ENCODE results near the gene GSS. TPM values are rescaled to one million over a fixed set of nuclear protein-coding genes. Genes with fewer than 3 reads are reported as not detected.

Gene GSS
- total and polyA plus RNA-seq, 2 donors (not counting 3 experiments of a cell fraction or from before 2014, with no cell fraction given), result 47.9 to 65.1 TPM

- intact Hi-C loops (cut with micrococcal nuclease), result no loop called here
- Histone ChIP-seq H3K4me2 (ENCODE audit: insufficient read depth, low read length) (no peak overlapping the region), H3K27me3 (ENCODE audit: control insufficient read depth in 2 of 2, insufficient read depth in 2 of 2, low read length in 2 of 2) (no peaks in the 10 kb centered on the region), H3K4me1 (ENCODE audit: control insufficient read depth, extremely low read depth, insufficient read depth, low read length) (no peaks in the 10 kb centered on the region), H3K9ac (replicated peaks; ENCODE audit: extremely low read depth, insufficient read depth, low read length) (no peak overlapping the region), H3K9me1 (replicated peaks; ENCODE audit: control insufficient read depth, extremely low read depth, insufficient read depth, low read length) (no peaks in the 10 kb centered on the region), H3K79me2 (ENCODE audit: control insufficient read depth, insufficient read depth, low read length) (no peaks in the 10 kb centered on the region), H4K20me1 (replicated peaks; ENCODE audit: control insufficient read depth, extremely low read depth, insufficient read depth, low read length) (no peaks in the 10 kb centered on the region), H3K9me3 (replicated peaks; ENCODE audit: control insufficient read depth, insufficient read depth, low read length) (no peaks in the 10 kb centered on the region), H2AFZ (ENCODE audit: low read depth, low read length) (no peak overlapping the region), H3K36me3 (ENCODE audit: control insufficient read depth in 2 of 2, extremely low read depth in 1 of 2, insufficient read depth in 2 of 2, low read length in 2 of 2) (peaks cover 2 to 8% of the 10 kb centered on the region in 2 experiments), H3K27ac (ENCODE audit: insufficient read depth, low read depth, low read length) (no peak overlapping the region), H3K4me3 (replicated peaks in 1 of 3; ENCODE audit: insufficient read depth in 1 of 3, low read depth in 1 of 3, low read length in 3 of 3) (no peak overlapping the region)
- no peak for FAIRE-seq
- POLR2A ChIA-PET, result no interaction called here
- no peak for TF ChIP-seq POLR2A (IDR thresholded peaks at IDR 0.05; ENCODE audit: low read depth, low read length)
- no peak for TF ChIP-seq EZH2 (IDR thresholded peaks at IDR 0.05; ENCODE audit: borderline replicate concordance, low read depth, low read length, severe bottlenecking)
- TF ChIP-seq POLR2AphosphoS5 (IDR thresholded peaks at IDR 0.05; ENCODE audit: insufficient read depth, low read depth, low read length), result no peak
- TF ChIP-seq FOS (IDR thresholded peaks at IDR 0.05; ENCODE audit: borderline replicate concordance, insufficient read depth, low read length), result no peak
- TF ChIP-seq, protein P1, sequence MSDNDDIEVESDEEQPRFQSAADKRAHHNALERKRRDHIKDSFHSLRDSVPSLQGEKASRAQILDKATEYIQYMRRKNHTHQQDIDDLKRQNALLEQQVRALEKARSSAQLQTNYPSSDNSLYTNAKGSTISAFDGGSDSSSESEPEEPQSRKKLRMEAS (IDR thresholded peaks at IDR 0.05; ENCODE audit: insufficient read depth, insufficient read length), result no peak
- TF ChIP-seq GATA2 (IDR thresholded peaks at IDR 0.05; ENCODE audit: insufficient read depth, insufficient read length, low read depth, low read length), result no peak
- no peak for TF ChIP-seq MYC (IDR thresholded peaks at IDR 0.05; ENCODE audit: low read depth, low read length)
- no peak for TF ChIP-seq JUN (IDR thresholded peaks at IDR 0.05; ENCODE audit: borderline replicate concordance, insufficient read depth, insufficient read length, low read depth)
- no peak for TF ChIP-seq CTCF (IDR thresholded peaks at IDR 0.05; ENCODE audit: extremely low read depth in 1 of 2, insufficient read depth in 1 of 2, low read depth in 1 of 2, low read length in 2 of 2)
- BruUV-seq (replicated peaks), result no TSS peak
- dilution Hi-C loops (cut with MboI; ENCODE audit: extremely low pct_ligation_motif_present, low sequenced_read_pairs), result no loop called here
- CTCF ChIA-PET, result interaction anchor here (1.2 kb wide), 1 partner anchor 46 kb away, joined by 4 read pairs; no protein-coding TSS in a partner anchor
- DNase-seq (ENCODE audit: low read depth, low spot score), result no peak
These were observed 35.6 kb downstream of the GSS start for GRCh38 chr20:34920055-34920454.

All from endothelial cell of umbilical vein (primary cell).